ENCODE results near the gene ANO9.
A peak's percentile ranks its signal among the peaks of the same experiment; 100 is the strongest.
"Not testable (repeated sequence)": the region's sequence is repeated elsewhere in the genome, so short reads cannot be mapped to it uniquely, and the experiment has no call there.

Gene ANO9

DNA sequence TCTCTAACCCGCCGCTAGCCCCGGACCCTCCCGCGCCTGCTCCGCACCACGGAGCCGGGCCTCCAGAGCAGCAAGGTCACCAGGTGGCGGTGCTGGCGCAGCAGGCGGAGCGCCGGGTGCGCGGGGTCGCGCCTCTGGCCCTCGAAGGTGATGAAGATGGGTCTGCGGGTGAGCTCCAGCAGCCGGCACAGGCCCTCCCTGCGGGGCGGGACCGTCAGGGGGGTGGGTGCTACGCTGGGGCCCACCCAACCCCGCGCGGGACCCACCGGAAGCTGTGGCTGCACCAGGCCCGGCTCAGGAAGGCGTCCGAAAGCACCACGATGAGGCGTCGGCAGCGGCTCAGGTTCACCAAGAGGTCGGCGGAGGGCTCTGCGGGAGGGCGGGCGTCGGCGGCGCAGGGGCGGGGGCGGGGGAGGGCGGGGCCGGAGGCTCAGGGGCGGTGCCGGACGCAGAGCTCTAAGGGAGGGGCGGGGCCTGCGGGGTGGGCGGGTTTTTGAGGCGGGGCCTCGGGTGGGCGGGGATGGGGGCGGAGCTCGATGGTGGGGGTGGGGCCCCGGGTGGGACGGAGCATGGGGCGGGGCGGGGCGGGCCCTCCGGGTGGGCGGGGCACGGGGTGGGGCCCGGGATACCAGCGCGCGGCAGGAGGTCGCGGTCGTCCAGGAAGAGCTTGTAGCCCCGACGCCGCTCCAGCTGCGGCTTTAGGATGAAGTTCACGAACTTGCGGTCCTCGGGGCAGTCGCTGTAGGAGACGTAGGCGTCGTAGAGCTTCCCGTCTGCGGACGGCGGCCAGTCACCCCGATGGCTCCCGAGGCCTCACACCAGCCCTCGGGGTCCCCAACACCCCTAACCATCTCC is 34.8 kb downstream of the ANO9 start:
- no peaks in the 10 kb centered on the region for H3K4me1 ChIP-seq (ENCODE audit: control insufficient read depth, insufficient read depth, low read length, unreplicated experiment)
- no peaks in the 10 kb centered on the region for H3K79me2 ChIP-seq (ENCODE audit: control insufficient read depth, insufficient read depth, low read length, unreplicated experiment)
- H3K27me3 ChIP-seq (ENCODE audit: insufficient read depth, low read length), result no peaks in the 10 kb centered on the region
- no peak overlapping the region for H3K27ac ChIP-seq (ENCODE audit: low read depth, low read length)
- H3K4me3 ChIP-seq (ENCODE audit: low read depth, low read length), result peak overlapping the region; percentile 85
- peak overlapping the region; percentile 84 for H2AFZ ChIP-seq (ENCODE audit: low read length, unreplicated experiment)
- no peaks in the 10 kb centered on the region for H3K36me3 ChIP-seq (ENCODE audit: insufficient read depth, low read length)

- Histone ChIP-seq H2AFZ (ENCODE audit: low read length, unreplicated experiment) (peak overlapping the region; percentile 84), H3K79me2 (ENCODE audit: control insufficient read depth, insufficient read depth, low read length, unreplicated experiment) (no peaks in the 10 kb centered on the region), H3K27ac (ENCODE audit: low read depth, low read length) (no peak overlapping the region)
Observed at GRCh38 chr11:405954-406795, 35.6 kb downstream of the ANO9 start.

GRCh38 chr11:405323-405953 is 36.4 kb downstream of the ANO9 start:
- H3K79me2 ChIP-seq (ENCODE audit: control insufficient read depth, insufficient read depth, low read length, unreplicated experiment), result no peaks in the 10 kb centered on the region
- H3K4me1 ChIP-seq (ENCODE audit: control insufficient read depth, insufficient read depth, low read length, unreplicated experiment), result no peaks in the 10 kb centered on the region
- H3K27me3 ChIP-seq (ENCODE audit: insufficient read depth, low read length), result no peaks in the 10 kb centered on the region
- no peak overlapping the region for H3K4me3 ChIP-seq (ENCODE audit: low read depth, low read length)
- no peak overlapping the region for H2AFZ ChIP-seq (ENCODE audit: low read length, unreplicated experiment)
- H3K36me3 ChIP-seq (ENCODE audit: insufficient read depth, low read length), result no peaks in the 10 kb centered on the region
- no peak overlapping the region for H3K27ac ChIP-seq (ENCODE audit: low read depth, low read length)

More at GRCh38 chr11:405954-406795, 35.6 kb downstream of the ANO9 start:
- H3K36me3 ChIP-seq (ENCODE audit: insufficient read depth, low read length), result no peaks in the 10 kb centered on the region
- H3K4me1 ChIP-seq (ENCODE audit: control insufficient read depth, insufficient read depth, low read length, unreplicated experiment), result no peaks in the 10 kb centered on the region
- no peaks in the 10 kb centered on the region for H3K27me3 ChIP-seq (ENCODE audit: insufficient read depth, low read length)
- H3K4me3 ChIP-seq (ENCODE audit: low read depth, low read length), result peak overlapping the region; percentile 85

- no peaks in the 10 kb centered on the region for H3K4me1 ChIP-seq (ENCODE audit: control insufficient read depth, insufficient read depth, low read length, unreplicated experiment)
- no peak overlapping the region for H3K4me3 ChIP-seq (ENCODE audit: low read depth, low read length)
- no peak overlapping the region for H2AFZ ChIP-seq (ENCODE audit: low read length, unreplicated experiment)
- H3K79me2 ChIP-seq (ENCODE audit: control insufficient read depth, insufficient read depth, low read length, unreplicated experiment), result no peaks in the 10 kb centered on the region
- H3K27me3 ChIP-seq (ENCODE audit: insufficient read depth, low read length), result no peaks in the 10 kb centered on the region
- no peak overlapping the region for H3K27ac ChIP-seq (ENCODE audit: low read depth, low read length)
- no peaks in the 10 kb centered on the region for H3K36me3 ChIP-seq (ENCODE audit: insufficient read depth, low read length)
Observed at GRCh38 chr11:404551-405264, 37.1 kb downstream of the ANO9 start.

DNA sequence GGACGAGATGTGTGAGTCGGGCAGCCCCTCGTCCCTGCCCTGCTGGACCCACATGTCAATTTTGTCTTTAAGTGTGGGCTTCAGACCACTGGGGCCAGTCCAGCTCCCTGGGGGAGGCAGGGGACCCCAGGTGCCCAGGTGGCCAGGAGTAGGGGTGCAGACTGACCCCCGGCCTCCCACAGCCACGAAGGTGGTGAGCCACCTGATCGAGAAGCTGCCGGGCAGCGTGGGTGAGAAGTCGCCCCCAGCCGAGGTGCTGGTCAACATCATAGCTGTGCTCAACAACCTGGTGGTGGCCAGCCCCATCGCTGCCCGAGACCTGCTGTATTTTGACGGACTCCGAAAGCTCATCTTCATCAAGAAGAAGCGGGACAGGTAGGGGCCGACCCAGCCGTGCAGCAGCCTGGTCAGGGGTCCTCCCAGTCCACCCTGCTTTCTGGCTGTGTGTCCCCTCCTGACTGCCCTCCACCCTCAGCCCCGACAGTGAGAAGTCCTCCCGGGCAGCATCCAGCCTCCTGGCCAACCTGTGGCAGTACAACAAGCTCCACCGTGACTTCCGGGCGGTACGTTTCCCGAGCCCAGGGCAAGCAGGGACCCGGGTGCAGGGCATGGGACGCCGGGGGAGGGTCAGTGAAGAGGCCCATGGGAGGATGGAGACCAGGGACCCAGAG is 37.9 kb downstream of the ANO9 start:
- Histone ChIP-seq H3K27ac (ENCODE audit: low read depth, low read length) (no peak overlapping the region), H3K27me3 (ENCODE audit: insufficient read depth, low read length) (no peaks in the 10 kb centered on the region), H3K36me3 (ENCODE audit: insufficient read depth, low read length) (no peaks in the 10 kb centered on the region), H3K4me1 (ENCODE audit: control insufficient read depth, insufficient read depth, low read length, unreplicated experiment) (no peaks in the 10 kb centered on the region), H3K79me2 (ENCODE audit: control insufficient read depth, insufficient read depth, low read length, unreplicated experiment) (no peaks in the 10 kb centered on the region), H3K4me3 (ENCODE audit: low read depth, low read length) (no peak overlapping the region), H2AFZ (ENCODE audit: low read length, unreplicated experiment) (no peak overlapping the region)

- H3K36me3 ChIP-seq (ENCODE audit: insufficient read depth, low read length), result no peaks in the 10 kb centered on the region
Observed at GRCh38 chr11:403021-403760, 38.6 kb downstream of the ANO9 start.

GRCh38 chr11:401196-401595 is 40.6 kb downstream of the ANO9 start:
- H3K4me3 ChIP-seq (ENCODE audit: low read depth, low read length); H3K36me3 ChIP-seq (ENCODE audit: insufficient read depth, low read length); H3K79me2 ChIP-seq (ENCODE audit: control insufficient read depth, insufficient read depth, low read length, unreplicated experiment); H3K4me1 ChIP-seq (ENCODE audit: control insufficient read depth, insufficient read depth, low read length, unreplicated experiment); H2AFZ ChIP-seq (ENCODE audit: low read length, unreplicated experiment); H3K27ac ChIP-seq (ENCODE audit: low read depth, low read length); H3K27me3 ChIP-seq (ENCODE audit: insufficient read depth, low read length): not testable (repeated sequence)

More at GRCh38 chr11:403021-403760, 38.6 kb downstream of the ANO9 start:
- Histone ChIP-seq H3K4me3 (ENCODE audit: low read depth, low read length) (no peak overlapping the region), H3K27me3 (ENCODE audit: insufficient read depth, low read length) (no peaks in the 10 kb centered on the region), H2AFZ (ENCODE audit: low read length, unreplicated experiment) (no peak overlapping the region), H3K79me2 (ENCODE audit: control insufficient read depth, insufficient read depth, low read length, unreplicated experiment) (no peaks in the 10 kb centered on the region), H3K27ac (ENCODE audit: low read depth, low read length) (no peak overlapping the region), H3K4me1 (ENCODE audit: control insufficient read depth, insufficient read depth, low read length, unreplicated experiment) (no peaks in the 10 kb centered on the region)

DNA sequence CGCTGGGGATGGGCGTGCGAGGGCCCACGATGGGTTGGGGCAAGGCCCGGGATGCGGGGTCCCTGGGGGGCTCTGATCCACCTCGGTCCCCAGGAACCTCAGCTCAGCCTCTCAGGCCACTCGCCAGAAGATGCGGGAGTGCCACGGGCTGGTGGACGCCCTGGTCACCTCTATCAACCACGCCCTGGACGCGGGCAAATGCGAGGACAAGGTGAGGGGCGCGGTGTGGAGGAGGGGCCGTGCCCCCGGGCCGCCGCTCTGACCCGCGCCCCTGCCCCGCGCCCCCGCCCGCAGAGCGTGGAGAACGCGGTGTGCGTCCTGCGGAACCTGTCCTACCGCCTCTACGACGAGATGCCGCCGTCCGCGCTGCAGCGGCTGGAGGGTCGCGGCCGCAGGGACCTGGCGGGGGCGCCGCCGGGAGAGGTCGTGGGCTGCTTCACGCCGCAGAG is 41.5 kb downstream of the ANO9 start:
- Histone ChIP-seq H2AFZ (ENCODE audit: low read length, unreplicated experiment) (no peak overlapping the region), H3K4me1 (ENCODE audit: control insufficient read depth, insufficient read depth, low read length, unreplicated experiment) (peaks cover 12% of the 10 kb centered on the region), H3K4me3 (ENCODE audit: low read depth, low read length) (no peak overlapping the region), H3K79me2 (ENCODE audit: control insufficient read depth, insufficient read depth, low read length, unreplicated experiment) (no peaks in the 10 kb centered on the region), H3K27me3 (ENCODE audit: insufficient read depth, low read length) (no peaks in the 10 kb centered on the region), H3K27ac (ENCODE audit: low read depth, low read length) (no peak overlapping the region), H3K36me3 (ENCODE audit: insufficient read depth, low read length) (no peaks in the 10 kb centered on the region)

DNA sequence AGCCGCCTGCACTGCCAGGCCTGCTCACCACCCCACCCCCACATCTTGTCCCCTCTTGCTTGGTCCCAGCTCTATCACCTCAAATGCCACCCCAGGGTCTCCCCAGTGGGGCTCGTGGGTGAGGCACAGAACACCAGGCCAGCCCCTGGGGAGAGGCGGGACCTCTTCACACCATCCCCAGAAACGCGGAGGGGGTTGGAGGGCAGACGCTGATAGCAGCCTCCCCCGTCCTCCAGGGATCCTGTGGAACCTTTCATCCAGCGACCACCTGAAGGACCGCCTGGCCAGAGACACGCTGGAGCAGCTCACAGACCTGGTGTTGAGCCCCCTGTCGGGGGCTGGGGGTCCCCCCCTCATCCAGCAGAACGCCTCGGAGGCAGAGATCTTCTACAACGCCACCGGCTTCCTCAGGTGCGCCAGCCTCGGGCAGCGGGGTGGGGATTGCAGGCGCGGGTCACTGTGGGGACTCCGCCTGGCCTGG is 42.0 kb downstream of the ANO9 start:
- no peak overlapping the region for H3K27ac ChIP-seq (ENCODE audit: low read depth, low read length)
- H2AFZ ChIP-seq (ENCODE audit: low read length, unreplicated experiment), result no peak overlapping the region
- H3K4me1 ChIP-seq (ENCODE audit: control insufficient read depth, insufficient read depth, low read length, unreplicated experiment), result peaks cover 17% of the 10 kb centered on the region
- no peaks in the 10 kb centered on the region for H3K79me2 ChIP-seq (ENCODE audit: control insufficient read depth, insufficient read depth, low read length, unreplicated experiment)
- no peaks in the 10 kb centered on the region for H3K36me3 ChIP-seq (ENCODE audit: insufficient read depth, low read length)
- no peak overlapping the region for H3K4me3 ChIP-seq (ENCODE audit: low read depth, low read length)
- no peaks in the 10 kb centered on the region for H3K27me3 ChIP-seq (ENCODE audit: insufficient read depth, low read length)

All from ACC112 (cell line).